H9 (cell line): Measurements from ENCODE around the gene CLEC2L. TPM values are rescaled to one million over a fixed set of nuclear protein-coding genes. Genes with fewer than 3 reads are reported as not detected.

Experiments used
- DNase-seq: peaks from one replicate; pipeline ENCODE4 v3.0.0-alpha.2; 2017
- H2AFZ ChIP-seq: one replicate; pipeline ENCODE4 v1.6.1; 2013; ENCODE audit warnings: mild to moderate bottlenecking, low read length, control low read depth, moderate library complexity
- H2AK5ac ChIP-seq: 2 replicates; pipeline ENCODE4 v1.6.1; 2013; ENCODE audit warnings: low read length, control low read depth, mixed read lengths; ENCODE audit not compliant: insufficient read length
- H2BK120ac ChIP-seq: one replicate; pipeline ENCODE4 v1.6.1; 2013; ENCODE audit warnings: low read depth, mild to moderate bottlenecking, low read length, control low read depth, inconsistent platforms; ENCODE audit not compliant: poor library complexity, severe bottlenecking
- H2BK12ac ChIP-seq: 2 replicates; pipeline ENCODE4 v1.6.1; 2013; ENCODE audit warnings: low read length, control low read depth, mixed read lengths, low read depth; ENCODE audit not compliant: insufficient read length
- H2BK15ac ChIP-seq: 2 replicates; pipeline ENCODE4 v1.6.1; 2013; ENCODE audit warnings: low read depth, low read length, control low read depth
- H2BK20ac ChIP-seq: one replicate; pipeline ENCODE4 v1.6.1; 2013; ENCODE audit warnings: low read depth, mild to moderate bottlenecking, low read length, control low read depth, inconsistent platforms; ENCODE audit not compliant: poor library complexity, severe bottlenecking
- H2BK5ac ChIP-seq: 2 replicates; pipeline ENCODE4 v1.6.1; 2013; ENCODE audit warnings: low read length, control low read depth, mixed read lengths; ENCODE audit not compliant: insufficient read length
- H3K14ac ChIP-seq: 2 replicates; pipeline ENCODE4 v1.6.1; 2013; ENCODE audit warnings: low read length, control low read depth; ENCODE audit not compliant: insufficient read depth
- H3K18ac ChIP-seq: 2 replicates; pipeline ENCODE4 v1.6.1; 2013; ENCODE audit warnings: low read depth, mild to moderate bottlenecking, mixed read lengths, low read length, control low read depth; ENCODE audit not compliant: insufficient read length
- H3K23ac ChIP-seq: 2 replicates; pipeline ENCODE4 v1.6.1; 2013; ENCODE audit warnings: low read length, control low read depth, mixed read lengths, low read depth; ENCODE audit not compliant: insufficient read length
- H3K23me2 ChIP-seq: 2 replicates; pipeline ENCODE4 v1.6.1; 2013; ENCODE audit warnings: low read depth, mild to moderate bottlenecking, mixed read lengths, low read length, control low read depth; ENCODE audit not compliant: insufficient read length, poor library complexity, severe bottlenecking
- H3K27ac ChIP-seq: 2 replicates; pipeline ENCODE4 v1.5.1; 2013; ENCODE audit warnings: low read length, control low read depth, mixed read lengths, low read depth; ENCODE audit not compliant: insufficient read length
- H3K27me3 ChIP-seq: 2 replicates; pipeline ENCODE4 v1.6.1; 2013; ENCODE audit warnings: low read length, control low read depth, inconsistent platforms; ENCODE audit not compliant: insufficient read depth
- H3K4ac ChIP-seq: 2 replicates; pipeline ENCODE4 v1.6.1; 2013; ENCODE audit warnings: low read depth, mild to moderate bottlenecking, control low read depth, inconsistent platforms, low read length, moderate library complexity
- H3K4me1 ChIP-seq: 2 replicates; pipeline ENCODE4 v1.6.1; 2013; ENCODE audit warnings: low read length, control low read depth, inconsistent platforms; ENCODE audit not compliant: insufficient read depth
- H3K4me2 ChIP-seq: 2 replicates; pipeline ENCODE4 v1.6.1; 2013; ENCODE audit warnings: low read length, control low read depth, mixed read lengths; ENCODE audit not compliant: insufficient read length, insufficient read depth
- H3K56ac ChIP-seq: 2 replicates; pipeline ENCODE4 v1.6.1; 2013; ENCODE audit warnings: low read depth, mild to moderate bottlenecking, mixed read lengths, low read length, control low read depth; ENCODE audit not compliant: insufficient read length
- H3K79me1 ChIP-seq: 2 replicates; pipeline ENCODE4 v1.6.1; 2013; ENCODE audit warnings: low read depth, mild to moderate bottlenecking, moderate library complexity, low read length, control low read depth, inconsistent platforms; ENCODE audit not compliant: insufficient read depth, poor library complexity, severe bottlenecking
- H3K79me2 ChIP-seq: 2 replicates; pipeline ENCODE4 v1.6.1; 2013; ENCODE audit warnings: low read length, control low read depth, inconsistent platforms; ENCODE audit not compliant: insufficient read depth
- H3K9ac ChIP-seq: 2 replicates; pipeline ENCODE4 v1.6.1; 2013; ENCODE audit warnings: low read length, control low read depth, mixed read lengths; ENCODE audit not compliant: insufficient read length; ENCODE audit errors: extremely low read depth
- H3K9me3 ChIP-seq: one replicate; pipeline ENCODE4 v1.6.1; 2013; ENCODE audit warnings: low read depth, low read length, inconsistent platforms; ENCODE audit not compliant: control insufficient read depth
- H3T11ph ChIP-seq: one replicate; pipeline ENCODE4 v1.6.1; 2013; ENCODE audit warnings: mild to moderate bottlenecking, low read length, control low read depth, inconsistent platforms
- H4K20me1 ChIP-seq: one replicate; pipeline ENCODE4 v1.6.1; 2013; ENCODE audit not compliant: control insufficient read depth, insufficient read length, insufficient read depth
- H4K5ac ChIP-seq: 2 replicates; pipeline ENCODE4 v1.6.1; 2013; ENCODE audit warnings: low read depth, mild to moderate bottlenecking, mixed read lengths, low read length, control low read depth; ENCODE audit not compliant: insufficient read length
- H4K8ac ChIP-seq: replicated peaks from 2 replicates; pipeline ENCODE4 v1.6.1; 2013; ENCODE audit warnings: low read length, control low read depth, mixed read lengths, low read depth; ENCODE audit not compliant: insufficient read length
- H4K91ac ChIP-seq: 2 replicates; pipeline ENCODE4 v1.6.1; 2013; ENCODE audit warnings: low read depth, mild to moderate bottlenecking, moderate library complexity, mixed read lengths, low read length, control low read depth; ENCODE audit not compliant: insufficient read length
- H3K27ac Mint-ChIP-seq, 3 experiments: 2 replicates in 2 of 3; 3 replicates in 1 of 3; pipeline ENCODE4 v1.8.0; 2020 to 2021; ENCODE audit warnings: mixed read lengths in 3 of 3, mild to moderate bottlenecking in 1 of 3, moderate library complexity in 1 of 3
- H3K27me3 Mint-ChIP-seq: 2 replicates; pipeline ENCODE4 v1.8.0; 2021; ENCODE audit warnings: low read depth, mild to moderate bottlenecking, moderate library complexity, mixed read lengths
- H3K36me3 Mint-ChIP-seq, 3 experiments: 2 replicates in 2 of 3; 3 replicates in 1 of 3; pipeline ENCODE4 v1.8.0; 2020 to 2021; ENCODE audit warnings: low read depth in 3 of 3, mixed read lengths in 3 of 3; ENCODE audit not compliant: insufficient read depth in 1 of 3
- H3K4me1 Mint-ChIP-seq, 2 experiments: 2 replicates each; pipeline ENCODE4 v1.8.0; 2020; ENCODE audit warnings: mixed read lengths in 2 of 2
- H3K4me3 Mint-ChIP-seq, 2 experiments: 2 replicates in 1 of 2; 3 replicates in 1 of 2; pipeline ENCODE4 v1.8.0; 2020 to 2021; ENCODE audit warnings: mild to moderate bottlenecking in 2 of 2, mixed read lengths in 2 of 2, moderate library complexity in 1 of 2
- H3K9me3 Mint-ChIP-seq, 2 experiments: 2 replicates in 1 of 2; 3 replicates in 1 of 2; pipeline ENCODE4 v1.8.0; 2020; ENCODE audit warnings: mild to moderate bottlenecking in 2 of 2, mixed read lengths in 2 of 2, moderate library complexity in 1 of 2
- WGBS: extraction: QIAGEN DNeasy Blood & Tissue Kit; methylation state at CpG from one replicate; pipeline ENCODE4 v1.1.7; 2013; ENCODE audit warnings: missing lambda C conversion rate, low lambda C conversion rate, mixed read lengths; ENCODE audit not compliant: insufficient read length; ENCODE audit errors: extremely low coverage; 5-methylcytosine and 5-hydroxymethylcytosine counted together
- total RNA-seq: library from RNA; stranded (reverse); gene quantifications from 2 replicates; pipeline ENCODE4 v1.2.1, GENCODE V29; 2021
- TF ChIP-seq, protein P1 (sequence below): fragments of 200-600 bp; sonication (generic); conservative IDR thresholded peaks from 3 replicates; pipeline ENCODE4 v1.8.0; 2021; ENCODE audit warnings: antibody characterized with exemption, mild to moderate bottlenecking

CLEC2L gene
- total RNA-seq, 1 experiment from 2014 or later: 0.74 TPM

DNA sequence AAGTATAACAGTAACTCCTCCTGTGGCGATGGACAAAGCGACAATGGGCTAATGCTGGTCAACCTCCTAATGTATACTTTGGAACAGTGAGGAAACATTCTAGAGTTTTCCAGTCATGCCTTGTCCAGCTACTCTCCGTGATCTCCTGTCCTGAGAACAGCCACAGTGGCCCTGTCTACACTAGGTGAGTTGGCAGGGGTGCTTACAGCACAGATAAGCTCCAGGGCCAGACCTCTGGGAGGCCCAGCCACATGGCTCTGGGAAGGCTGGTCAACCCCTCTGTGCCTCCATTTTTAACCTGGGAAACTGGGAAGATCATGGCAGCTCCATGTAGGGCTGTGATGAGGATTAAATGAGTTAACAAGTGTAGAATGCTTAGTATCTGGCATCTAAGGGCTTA lies 57.0 kb downstream of the CLEC2L start:
- Mint-ChIP-seq H3K27ac (no peak overlapping the region), H3K36me3 (peaks cover 0 to 3% (median 0%) of the 10 kb centered on the region in 3 experiments; a peak in 3 of 7 replicates), H3K4me1 (no peaks in the 10 kb centered on the region), H3K27me3 (no peaks in the 10 kb centered on the region), H3K9me3 (no peaks in the 10 kb centered on the region), H3K4me3 (no peak overlapping the region; a peak in 1 of 5 replicates)
- Histone ChIP-seq H3K4me1 (no peaks in the 10 kb centered on the region), H2BK20ac (no peak overlapping the region), H4K20me1 (no peaks in the 10 kb centered on the region), H3K23me2 (no peaks in the 10 kb centered on the region), H2AK5ac (no peak overlapping the region), H3K4ac (no peak overlapping the region), H3K79me2 (no peaks in the 10 kb centered on the region), H3K4me2 (no peak overlapping the region), H4K91ac (no peak overlapping the region), H3K27me3 (no peaks in the 10 kb centered on the region), H3K27ac (no peak overlapping the region), H4K8ac (no peak overlapping the region), H2BK15ac (no peak overlapping the region), H2BK12ac (no peak overlapping the region), H4K5ac (no peak overlapping the region), H2AFZ (no peak overlapping the region), H3K23ac (no peak overlapping the region), H3K9ac (no peak overlapping the region), H3T11ph (no peak overlapping the region), H2BK5ac (no peak overlapping the region), H3K56ac (no peak overlapping the region), H3K9me3 (no peaks in the 10 kb centered on the region), H3K79me1 (no peaks in the 10 kb centered on the region), H3K14ac (no peak overlapping the region), H2BK120ac (no peak overlapping the region), H3K18ac (no peak overlapping the region)
- no peak for DNase-seq
- TF ChIP-seq, protein P1, sequence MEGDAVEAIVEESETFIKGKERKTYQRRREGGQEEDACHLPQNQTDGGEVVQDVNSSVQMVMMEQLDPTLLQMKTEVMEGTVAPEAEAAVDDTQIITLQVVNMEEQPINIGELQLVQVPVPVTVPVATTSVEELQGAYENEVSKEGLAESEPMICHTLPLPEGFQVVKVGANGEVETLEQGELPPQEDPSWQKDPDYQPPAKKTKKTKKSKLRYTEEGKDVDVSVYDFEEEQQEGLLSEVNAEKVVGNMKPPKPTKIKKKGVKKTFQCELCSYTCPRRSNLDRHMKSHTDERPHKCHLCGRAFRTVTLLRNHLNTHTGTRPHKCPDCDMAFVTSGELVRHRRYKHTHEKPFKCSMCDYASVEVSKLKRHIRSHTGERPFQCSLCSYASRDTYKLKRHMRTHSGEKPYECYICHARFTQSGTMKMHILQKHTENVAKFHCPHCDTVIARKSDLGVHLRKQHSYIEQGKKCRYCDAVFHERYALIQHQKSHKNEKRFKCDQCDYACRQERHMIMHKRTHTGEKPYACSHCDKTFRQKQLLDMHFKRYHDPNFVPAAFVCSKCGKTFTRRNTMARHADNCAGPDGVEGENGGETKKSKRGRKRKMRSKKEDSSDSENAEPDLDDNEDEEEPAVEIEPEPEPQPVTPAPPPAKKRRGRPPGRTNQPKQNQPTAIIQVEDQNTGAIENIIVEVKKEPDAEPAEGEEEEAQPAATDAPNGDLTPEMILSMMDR: no peak
- no CpG with 5 or more reads among the region's 3 CpGs for WGBS
